ENCODE data around the gene VRK1. TPM values are rescaled to one million over a fixed set of nuclear protein-coding genes. Genes with fewer than 3 reads are reported as not detected.

The VRK1 gene
- total and polyA plus RNA-seq, 8 donors: 1.2 to 45.7 (median 10.6) TPM; not detected in 1

- no peak for DNase-seq
- H3K4me1 ChIP-seq: peaks cover 0 to 15% (median 7%) of the 10 kb centered on the region in 4 donors
- 72 to 92% (median 85%) methylated on average over 1 of the region's 1 CpG for WGBS, 5 donors
- H3K27ac ChIP-seq: no peak overlapping the region
- H3K4me3 ChIP-seq: no peak overlapping the region
- H3K27me3 ChIP-seq: no peaks in the 10 kb centered on the region
- peaks cover 0 to 4% (median 0%) of the 10 kb centered on the region in 4 donors for H3K9me3 ChIP-seq
- H3K36me3 ChIP-seq: peaks cover 0 to 20% (median 16%) of the 10 kb centered on the region in 4 donors
- intact Hi-C loops (cut with DNase I; ENCODE audit: low total_unique reads): no loop called here
- TF ChIP-seq POLR2A (IDR thresholded peaks at IDR 0.05) (no peak), POLR2AphosphoS5 (IDR thresholded peaks at IDR 0.05) (no peak), EP300 (IDR thresholded peaks at IDR 0.05) (no peak)
- TF ChIP-seq, protein P1, sequence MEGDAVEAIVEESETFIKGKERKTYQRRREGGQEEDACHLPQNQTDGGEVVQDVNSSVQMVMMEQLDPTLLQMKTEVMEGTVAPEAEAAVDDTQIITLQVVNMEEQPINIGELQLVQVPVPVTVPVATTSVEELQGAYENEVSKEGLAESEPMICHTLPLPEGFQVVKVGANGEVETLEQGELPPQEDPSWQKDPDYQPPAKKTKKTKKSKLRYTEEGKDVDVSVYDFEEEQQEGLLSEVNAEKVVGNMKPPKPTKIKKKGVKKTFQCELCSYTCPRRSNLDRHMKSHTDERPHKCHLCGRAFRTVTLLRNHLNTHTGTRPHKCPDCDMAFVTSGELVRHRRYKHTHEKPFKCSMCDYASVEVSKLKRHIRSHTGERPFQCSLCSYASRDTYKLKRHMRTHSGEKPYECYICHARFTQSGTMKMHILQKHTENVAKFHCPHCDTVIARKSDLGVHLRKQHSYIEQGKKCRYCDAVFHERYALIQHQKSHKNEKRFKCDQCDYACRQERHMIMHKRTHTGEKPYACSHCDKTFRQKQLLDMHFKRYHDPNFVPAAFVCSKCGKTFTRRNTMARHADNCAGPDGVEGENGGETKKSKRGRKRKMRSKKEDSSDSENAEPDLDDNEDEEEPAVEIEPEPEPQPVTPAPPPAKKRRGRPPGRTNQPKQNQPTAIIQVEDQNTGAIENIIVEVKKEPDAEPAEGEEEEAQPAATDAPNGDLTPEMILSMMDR (IDR thresholded peaks at IDR 0.05): no peak
Measured at GRCh38 chr14:96830946-96831345, 33.8 kb downstream of the VRK1 start.

DNA sequence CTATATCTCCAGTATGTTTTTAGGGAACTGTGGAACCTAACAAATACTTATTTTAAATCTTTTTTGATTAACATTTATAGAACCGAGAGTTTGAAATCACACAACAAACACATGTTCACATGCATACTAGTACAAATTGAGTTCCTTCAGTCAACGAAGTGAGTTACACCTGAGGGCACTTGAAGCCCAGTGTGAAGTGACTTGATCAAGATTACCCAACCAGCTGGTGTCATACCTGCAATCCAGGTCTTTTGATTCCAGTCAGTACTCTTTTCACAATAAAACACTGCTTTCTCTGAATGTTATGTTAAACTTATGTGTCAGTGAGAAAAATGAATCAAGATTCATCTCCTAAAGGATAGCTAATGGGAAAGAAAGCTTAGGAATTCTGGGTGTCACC lies 35.2 kb downstream of the VRK1 start:
- peaks cover 0 to 32% (median 28%) of the 10 kb centered on the region in 4 donors for H3K36me3 ChIP-seq
- TF ChIP-seq, protein P1 (IDR thresholded peaks at IDR 0.05): no peak
- no peak for TF ChIP-seq EP300 (IDR thresholded peaks at IDR 0.05)
- no peak for TF ChIP-seq POLR2AphosphoS5 (IDR thresholded peaks at IDR 0.05)
- no peak for TF ChIP-seq POLR2A (IDR thresholded peaks at IDR 0.05)
- H3K4me1 ChIP-seq: peaks cover 0 to 2% (median under 1%) of the 10 kb centered on the region in 4 donors
- WGBS, 5 donors: 87 to 97% (median 87%) methylated on average over 2 of the region's 2 CpGs
- H3K27me3 ChIP-seq: no peaks in the 10 kb centered on the region
- H3K4me3 ChIP-seq: no peak overlapping the region
- no peak overlapping the region for H3K27ac ChIP-seq
- no peak for DNase-seq
- H3K9me3 ChIP-seq: peaks cover 0 to 4% (median 0%) of the 10 kb centered on the region in 4 donors
- intact Hi-C loops (cut with DNase I; ENCODE audit: low total_unique reads): no loop called here

GRCh38 chr14:96838449-96838848 lies 41.3 kb downstream of the VRK1 start:
- DNase-seq: no peak
- Histone ChIP-seq H3K27me3 (no peaks in the 10 kb centered on the region), H3K36me3 (peaks cover 0 to 47% (median 41%) of the 10 kb centered on the region in 4 donors), H3K27ac (no peak overlapping the region), H3K4me1 (no peaks in the 10 kb centered on the region), H3K4me3 (no peak overlapping the region), H3K9me3 (no peaks in the 10 kb centered on the region)
- intact Hi-C loops (cut with DNase I; ENCODE audit: low total_unique reads): no loop called here
- no peak for TF ChIP-seq POLR2A (IDR thresholded peaks at IDR 0.05)
- TF ChIP-seq EP300 (IDR thresholded peaks at IDR 0.05): no peak
- TF ChIP-seq, protein P1 (IDR thresholded peaks at IDR 0.05): no peak
- TF ChIP-seq POLR2AphosphoS5 (IDR thresholded peaks at IDR 0.05): no peak
- 97 to 98% (median 97%) methylated on average over 4 of the region's 4 CpGs for WGBS, 5 donors

GRCh38 chr14:96839251-96839650 lies 42.1 kb downstream of the VRK1 start:
- intact Hi-C loops (cut with DNase I; ENCODE audit: low total_unique reads): no loop called here
- H3K27ac ChIP-seq: no peak overlapping the region
- H3K27me3 ChIP-seq: no peaks in the 10 kb centered on the region
- no peaks in the 10 kb centered on the region for H3K4me1 ChIP-seq
- whole genome bisulfite sequencing, 5 donors: 87 to 97% (median 93%) methylated on average over 2 of the region's 2 CpGs
- H3K4me3 ChIP-seq: no peak overlapping the region
- H3K36me3 ChIP-seq: peaks cover 0 to 39% (median 33%) of the 10 kb centered on the region in 4 donors
- DNase-seq: no peak
- TF ChIP-seq POLR2AphosphoS5 (IDR thresholded peaks at IDR 0.05) (no peak), POLR2A (IDR thresholded peaks at IDR 0.05) (no peak), EP300 (IDR thresholded peaks at IDR 0.05) (no peak)
- TF ChIP-seq, protein P1 (IDR thresholded peaks at IDR 0.05): no peak
- no peaks in the 10 kb centered on the region for H3K9me3 ChIP-seq

Measured in stomach (tissue), 9 donors.